Panc1 (cell line): ENCODE measurements around the gene PLEKHG1.

ENCODE experiments used
- CTCF ChIP-seq: fragments of 450-650 bp; IDR thresholded peaks from 2 replicates; pipeline ENCODE4 v1.5.1; 2017; ENCODE audit warnings: mild to moderate bottlenecking
- POLR2AphosphoS5 ChIP-seq: IDR thresholded peaks from 2 replicates; pipeline ENCODE4 v1.6.1; 2012; ENCODE audit warnings: mild to moderate bottlenecking, low read depth, low read length, moderate library complexity

- TF ChIP-seq CTCF = no peak
- no peak for TF ChIP-seq POLR2AphosphoS5
These were observed at the start of gene PLEKHG1 for GRCh38 chr6:150599199-150600009.
